Amygdala (tissue), 56 donors: ENCODE measurements around the gene BCAS1.
"Not testable (repeated sequence)": the region's sequence is repeated elsewhere in the genome, so short reads cannot be mapped to it uniquely, and the experiment has no call there.

Experiments used
- DNase-seq, 56 donors: peaks; one replicate each; lab custom pipeline; 2025; lab: John Stamatoyannopoulos, UW

Gene BCAS1

GRCh38 chr20:53995949-53996348 is 74.4 kb downstream of the BCAS1 start:
- no peak for DNase-seq

GRCh38 chr20:53994088-53994487 is 76.3 kb downstream of the BCAS1 start:
- no peak for DNase-seq

- no peak for DNase-seq
Measured at GRCh38 chr20:53993310-53993709, 77.1 kb downstream of the BCAS1 start.

- DNase-seq, result no peak
Measured at GRCh38 chr20:53990768-53991450, 79.5 kb downstream of the BCAS1 start.

- DNase-seq, result no peak
Measured at GRCh38 chr20:53990003-53990402, 80.4 kb downstream of the BCAS1 start.

- no peak for DNase-seq
Measured at GRCh38 chr20:53989401-53989800, 81.0 kb downstream of the BCAS1 start.

- no peak for DNase-seq
Measured at GRCh38 chr20:53986037-53986650, 84.2 kb downstream of the BCAS1 start.

GRCh38 chr20:53985150-53985518 is 85.3 kb downstream of the BCAS1 start:
- DNase-seq, result no peak

- no peak for DNase-seq
Measured at GRCh38 chr20:53984356-53985149, 85.8 kb downstream of the BCAS1 start.

- DNase-seq, result no peak
Measured at GRCh38 chr20:53983401-53983800, 87.0 kb downstream of the BCAS1 start.

GRCh38 chr20:53982624-53983023 is 87.8 kb downstream of the BCAS1 start:
- no peak for DNase-seq

GRCh38 chr20:53981752-53982437 is 88.5 kb downstream of the BCAS1 start:
- DNase-seq, result no peak

GRCh38 chr20:53981130-53981529 is 89.3 kb downstream of the BCAS1 start:
- DNase-seq, result no peak

- DNase-seq, result no peak
Measured at GRCh38 chr20:53980031-53980465, 90.3 kb downstream of the BCAS1 start.

- DNase-seq, result no peak
Measured at GRCh38 chr20:53978497-53978896, 91.9 kb downstream of the BCAS1 start.

- DNase-seq, result no peak
Measured at GRCh38 chr20:53977391-53977790, 93.0 kb downstream of the BCAS1 start.

GRCh38 chr20:53975761-53976160 is 94.6 kb downstream of the BCAS1 start:
- no peak for DNase-seq

- DNase-seq, result no peak
Measured at GRCh38 chr20:53974785-53975555, 95.4 kb downstream of the BCAS1 start.

- DNase-seq, result not testable (repeated sequence)
Measured at GRCh38 chr20:53973882-53974281, 96.5 kb downstream of the BCAS1 start.

GRCh38 chr20:53972179-53972578 is 98.2 kb downstream of the BCAS1 start:
- no peak for DNase-seq
